Measurements from ENCODE around the gene POU5F2.

The POU5F2 gene

GRCh38 chr5:93721511-93721910 lies 19.9 kb downstream of the POU5F2 start:
- in situ Hi-C loops (cut with MboI; ENCODE audit: low sequenced_read_pairs, unreplicated experiment), result no loop called here
- DNase-seq (ENCODE audit: low spot score), result no peak
- TF ChIP-seq CTCF (IDR thresholded peaks at IDR 0.05; ENCODE audit: borderline replicate concordance, control extremely low read depth, extremely low read depth, insufficient read depth, missing control alignments), result no peak

- DNase-seq (ENCODE audit: low spot score), result no peak
- no peak for TF ChIP-seq CTCF (IDR thresholded peaks at IDR 0.05; ENCODE audit: borderline replicate concordance, control extremely low read depth, extremely low read depth, insufficient read depth, missing control alignments)
- in situ Hi-C loops (cut with MboI; ENCODE audit: low sequenced_read_pairs, unreplicated experiment), result no loop called here
These were observed 20.3 kb downstream of the POU5F2 start for GRCh38 chr5:93721071-93721470.

GRCh38 chr5:93717162-93717561 lies 24.2 kb downstream of the POU5F2 start:
- DNase-seq (ENCODE audit: low spot score), result no peak
- in situ Hi-C loops (cut with MboI; ENCODE audit: low sequenced_read_pairs, unreplicated experiment), result no loop called here
- TF ChIP-seq CTCF (IDR thresholded peaks at IDR 0.05; ENCODE audit: borderline replicate concordance, control extremely low read depth, extremely low read depth, insufficient read depth, missing control alignments), result no peak

- no peak for TF ChIP-seq CTCF (IDR thresholded peaks at IDR 0.05; ENCODE audit: borderline replicate concordance, control extremely low read depth, extremely low read depth, insufficient read depth, missing control alignments)
- no peak for DNase-seq (ENCODE audit: low spot score)
- in situ Hi-C loops (cut with MboI; ENCODE audit: low sequenced_read_pairs, unreplicated experiment), result no loop called here
These were observed 24.9 kb downstream of the POU5F2 start for GRCh38 chr5:93716453-93716852.

- in situ Hi-C loops (cut with MboI; ENCODE audit: low sequenced_read_pairs, unreplicated experiment), result no loop called here
- no peak for TF ChIP-seq CTCF (IDR thresholded peaks at IDR 0.05; ENCODE audit: borderline replicate concordance, control extremely low read depth, extremely low read depth, insufficient read depth, missing control alignments)
- DNase-seq (ENCODE audit: low spot score), result no peak
These were observed 25.6 kb downstream of the POU5F2 start for GRCh38 chr5:93715761-93716160.

GRCh38 chr5:93715327-93715726 lies 26.1 kb downstream of the POU5F2 start:
- DNase-seq (ENCODE audit: low spot score), result no peak
- TF ChIP-seq CTCF (IDR thresholded peaks at IDR 0.05; ENCODE audit: borderline replicate concordance, control extremely low read depth, extremely low read depth, insufficient read depth, missing control alignments), result no peak
- in situ Hi-C loops (cut with MboI; ENCODE audit: low sequenced_read_pairs, unreplicated experiment), result no loop called here

- in situ Hi-C loops (cut with MboI; ENCODE audit: low sequenced_read_pairs, unreplicated experiment), result no loop called here
- DNase-seq (ENCODE audit: low spot score), result no peak
- no peak for TF ChIP-seq CTCF (IDR thresholded peaks at IDR 0.05; ENCODE audit: borderline replicate concordance, control extremely low read depth, extremely low read depth, insufficient read depth, missing control alignments)
These were observed 33.0 kb downstream of the POU5F2 start for GRCh38 chr5:93708442-93708841.
